HG02884 (cell line): ENCODE measurements around the gene ADAM22.

Experiments used
- ATAC-seq: cut with Tn5 transposase; IDR thresholded peaks from one replicate; pipeline ENCODE4 v1.9.1; 2021; ENCODE audit warnings: mild to moderate bottlenecking, moderate library complexity; ENCODE audit not compliant: unreplicated experiment

The ADAM22 gene

GRCh38 chr7:87959336-87959735 lies 25.3 kb downstream of the ADAM22 start:
- no peak for ATAC-seq

GRCh38 chr7:87960239-87960638 lies 26.2 kb downstream of the ADAM22 start:
- ATAC-seq: no peak

GRCh38 chr7:87961754-87962153 lies 27.7 kb downstream of the ADAM22 start:
- ATAC-seq: no peak

GRCh38 chr7:87966271-87966670 lies 32.2 kb downstream of the ADAM22 start:
- ATAC-seq: no peak

GRCh38 chr7:87968021-87968420 lies 34.0 kb downstream of the ADAM22 start:
- ATAC-seq: no peak

GRCh38 chr7:87982116-87982515 lies 48.1 kb downstream of the ADAM22 start:
- ATAC-seq: no peak

- ATAC-seq: no peak
These were observed 50.0 kb downstream of the ADAM22 start for GRCh38 chr7:87984088-87984487.

GRCh38 chr7:87993269-87993668 lies 59.2 kb downstream of the ADAM22 start:
- no peak for ATAC-seq

- no peak for ATAC-seq
These were observed 65.2 kb downstream of the ADAM22 start for GRCh38 chr7:87999261-87999660.

GRCh38 chr7:88001744-88002530 lies 67.9 kb downstream of the ADAM22 start:
- ATAC-seq: no peak

GRCh38 chr7:88002617-88003016 lies 68.6 kb downstream of the ADAM22 start:
- no peak for ATAC-seq

- ATAC-seq: no peak
These were observed 69.5 kb downstream of the ADAM22 start for GRCh38 chr7:88003581-88003980.

- no peak for ATAC-seq
These were observed 71.1 kb downstream of the ADAM22 start for GRCh38 chr7:88005191-88005590.

- no peak for ATAC-seq
These were observed 75.6 kb downstream of the ADAM22 start for GRCh38 chr7:88009651-88010050.

- ATAC-seq: no peak
These were observed 78.0 kb downstream of the ADAM22 start for GRCh38 chr7:88012086-88012485.

GRCh38 chr7:88013981-88014380 lies 79.9 kb downstream of the ADAM22 start:
- ATAC-seq: no peak

GRCh38 chr7:88014581-88014980 lies 80.5 kb downstream of the ADAM22 start:
- ATAC-seq: no peak

GRCh38 chr7:88015309-88015708 lies 81.3 kb downstream of the ADAM22 start:
- ATAC-seq: no peak

GRCh38 chr7:88018501-88018900 lies 84.5 kb downstream of the ADAM22 start:
- ATAC-seq: no peak

- ATAC-seq: no peak
These were observed 87.1 kb downstream of the ADAM22 start for GRCh38 chr7:88020953-88021665.

- ATAC-seq: no peak
These were observed 93.7 kb downstream of the ADAM22 start for GRCh38 chr7:88027724-88028123.

GRCh38 chr7:88034083-88034695 lies 100.1 kb downstream of the ADAM22 start:
- no peak for ATAC-seq
